ENCODE data around the gene ZNF30.

GRCh38 chr19:34936184-34936583 lies 9.5 kb downstream of the ZNF30 start:
- TF ChIP-seq POLR2A (IDR thresholded peaks at IDR 0.05) (no peak), CTCF (IDR thresholded peaks at IDR 0.05) (no peak)
